Activated T-cell treated with anti-CD3 and anti-CD28 coated beads for 1 hour (primary cell): ENCODE results near the gene HOXA5.

Experiments
- DNase-seq: peaks from one replicate; pipeline ENCODE4 v3.0.0-alpha.2; 2020; ENCODE audit warnings: low read depth

Gene HOXA5

GRCh38 chr7:27095050-27095896 is 48.2 kb downstream of the HOXA5 start:
- DNase-seq: no peak

DNA sequence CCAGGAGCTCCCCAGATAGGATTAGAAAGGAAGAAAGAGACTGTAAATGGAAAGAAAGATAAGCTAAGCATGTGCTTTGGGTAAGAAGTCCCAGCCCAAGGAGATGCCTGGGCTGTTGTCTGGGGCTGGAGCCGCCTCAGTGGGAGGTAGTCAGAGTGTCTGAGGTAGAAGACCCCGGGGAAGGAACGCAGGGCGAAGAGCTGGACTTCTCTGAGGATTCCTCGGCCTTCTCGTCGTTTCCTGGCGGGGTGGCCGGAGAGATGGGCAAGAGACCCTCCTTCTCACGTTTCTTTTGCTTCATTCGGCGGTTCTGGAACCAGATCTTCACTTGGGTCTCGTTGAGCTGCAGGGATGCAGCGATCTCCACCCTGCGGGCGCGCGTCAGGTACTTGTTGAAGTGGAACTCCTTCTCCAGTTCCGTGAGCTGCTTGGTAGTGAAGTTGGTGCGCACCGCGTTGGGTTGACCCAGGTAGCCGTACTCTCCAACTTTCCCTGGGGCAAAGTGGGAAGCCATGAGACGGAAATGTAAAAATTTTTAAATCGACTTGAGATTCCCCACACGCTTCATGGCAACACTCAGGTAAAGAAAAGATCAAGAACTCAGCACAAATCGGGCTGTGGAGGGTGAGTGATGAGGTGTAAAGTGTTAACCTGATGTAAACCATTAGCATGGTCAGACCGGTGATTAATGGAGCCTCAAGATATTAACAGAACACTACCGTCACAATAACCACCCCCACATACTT is 49.0 kb downstream of the HOXA5 start:
- DNase-seq: no peak

DNA sequence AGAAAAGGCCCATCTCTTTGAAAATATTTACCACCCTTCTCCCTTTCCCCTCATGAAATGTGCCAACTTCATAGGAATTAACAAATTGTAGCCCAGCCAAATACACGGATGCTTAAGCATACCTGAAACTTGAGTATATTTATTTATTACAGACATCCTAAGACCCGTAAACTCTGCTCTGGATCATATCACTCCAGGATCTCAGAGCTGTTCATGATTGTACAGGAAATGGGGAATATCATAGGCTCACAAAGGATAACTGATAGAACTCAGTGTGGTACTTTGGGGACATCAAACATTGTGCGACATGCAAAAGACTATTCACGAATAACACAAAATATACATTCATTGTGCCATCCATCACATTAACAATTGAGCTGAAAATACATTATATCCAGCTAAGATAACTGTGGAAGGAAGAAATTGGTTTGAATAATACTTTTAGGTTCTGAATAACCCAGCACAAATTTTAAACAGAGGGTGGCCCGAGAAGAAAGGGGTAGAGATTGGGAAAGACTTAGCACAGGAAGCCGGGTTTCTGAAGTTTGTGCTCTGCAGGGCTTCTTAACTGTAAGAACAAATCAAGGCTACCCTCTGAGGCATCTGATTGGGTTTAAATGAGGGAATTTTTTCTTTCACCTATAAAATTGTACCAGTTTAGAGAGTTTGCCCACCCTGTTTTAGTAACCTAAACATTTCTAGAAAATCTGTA is 50.1 kb downstream of the HOXA5 start:
- DNase-seq: no peak

GRCh38 chr7:27092819-27093110 is 50.7 kb downstream of the HOXA5 start:
- no peak for DNase-seq

DNA sequence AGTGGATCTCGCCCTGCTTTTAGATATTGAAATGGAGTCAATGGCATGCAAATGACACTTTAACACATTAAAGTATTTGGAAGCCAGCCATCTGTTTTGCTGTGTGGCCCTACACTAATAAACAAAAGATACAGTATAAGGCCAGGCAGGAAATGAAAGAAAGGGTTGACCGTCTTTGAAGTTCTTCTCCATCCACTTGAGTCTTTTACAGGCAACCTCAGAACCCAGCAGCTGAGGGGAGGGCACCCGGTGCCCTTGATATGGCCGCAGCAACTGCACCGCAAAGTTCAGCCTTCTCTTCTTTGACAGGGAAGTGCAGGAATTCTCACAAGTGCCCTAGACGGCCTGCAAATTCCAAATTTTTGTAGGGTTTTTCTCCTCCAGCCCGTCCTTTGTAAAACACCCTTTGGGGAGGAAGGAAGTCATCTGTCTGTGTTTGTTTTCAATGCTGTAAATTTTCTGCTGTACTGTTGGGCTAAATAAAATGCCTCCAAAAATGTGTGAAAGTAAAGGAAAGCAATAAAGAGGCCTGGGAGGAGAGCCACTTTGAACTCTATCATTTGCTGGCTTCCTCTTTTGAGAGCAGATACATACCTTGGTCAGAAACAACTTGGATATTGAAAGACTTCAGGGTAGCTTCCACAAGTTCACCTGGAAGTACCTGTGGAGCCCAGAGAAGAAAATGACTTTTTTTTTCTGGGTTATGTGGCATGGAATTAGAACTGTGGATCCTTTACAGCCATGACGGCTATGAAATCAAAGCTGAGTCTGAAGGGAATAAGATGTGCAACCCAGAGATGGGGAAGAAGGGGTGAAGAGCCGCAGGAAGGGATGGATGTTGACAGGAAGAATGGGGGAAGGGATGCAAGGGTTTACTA is 51.3 kb downstream of the HOXA5 start:
- DNase-seq: no peak

GRCh38 chr7:27091105-27091504 is 52.4 kb downstream of the HOXA5 start:
- DNase-seq: no peak
